ENCODE results near the gene HRAS.
A peak's percentile ranks its signal among the peaks of the same experiment; 100 is the strongest.

Gene HRAS

GRCh38 chr11:555227-555779 is 19.9 kb upstream of the HRAS start:
- H3K36me3 Mint-ChIP-seq (ENCODE audit: insufficient read depth): peaks cover 7% of the 10 kb centered on the region
- no peak for DNase-seq (ENCODE audit: low spot score in 2 of 2)
- H3K4me1 Mint-ChIP-seq: peaks cover 8% of the 10 kb centered on the region
- H3K4me3 Mint-ChIP-seq: peak overlapping the region; percentile 46
- no peak for ATAC-seq (replicated peaks; ENCODE audit: extremely low read depth, poor library complexity, severe bottlenecking)
- no peaks in the 10 kb centered on the region for H3K27me3 Mint-ChIP-seq
- no peaks in the 10 kb centered on the region for H3K9me3 Mint-ChIP-seq
- no peak overlapping the region for H3K27ac Mint-ChIP-seq (ENCODE audit: low read depth)

- ATAC-seq (replicated peaks; ENCODE audit: extremely low read depth, poor library complexity, severe bottlenecking) (peak; percentile 69), DNase-seq (ENCODE audit: low spot score in 2 of 2) (peak in 1 of 2 donors; percentile 60)
- no peak overlapping the region for H3K27ac Mint-ChIP-seq (ENCODE audit: low read depth)
- H3K27me3 Mint-ChIP-seq: no peaks in the 10 kb centered on the region
- H3K4me1 Mint-ChIP-seq: peaks cover 1% of the 10 kb centered on the region
- H3K36me3 Mint-ChIP-seq (ENCODE audit: insufficient read depth): peaks cover 3% of the 10 kb centered on the region
- H3K4me3 Mint-ChIP-seq: peak overlapping the region; percentile 46
- H3K9me3 Mint-ChIP-seq: no peaks in the 10 kb centered on the region
These were observed 19.3 kb upstream of the HRAS start for GRCh38 chr11:554428-555226.

GRCh38 chr11:553988-554340 is 18.6 kb upstream of the HRAS start:
- Mint-ChIP-seq H3K27me3 (no peaks in the 10 kb centered on the region), H3K4me3 (no peak overlapping the region), H3K36me3 (ENCODE audit: insufficient read depth) (peaks cover 4% of the 10 kb centered on the region), H3K9me3 (no peaks in the 10 kb centered on the region), H3K4me1 (no peaks in the 10 kb centered on the region), H3K27ac (ENCODE audit: low read depth) (no peak overlapping the region)
- ATAC-seq (replicated peaks; ENCODE audit: extremely low read depth, poor library complexity, severe bottlenecking) (no peak), DNase-seq (ENCODE audit: low spot score in 2 of 2) (no peak)

GRCh38 chr11:553083-553987 is 18.0 kb upstream of the HRAS start:
- Mint-ChIP-seq H3K4me1 (no peaks in the 10 kb centered on the region), H3K9me3 (no peaks in the 10 kb centered on the region), H3K4me3 (no peak overlapping the region), H3K27me3 (no peaks in the 10 kb centered on the region), H3K27ac (ENCODE audit: low read depth) (no peak overlapping the region), H3K36me3 (ENCODE audit: insufficient read depth) (peaks cover 4% of the 10 kb centered on the region)
- no peak for ATAC-seq (replicated peaks; ENCODE audit: extremely low read depth, poor library complexity, severe bottlenecking)
- DNase-seq (ENCODE audit: low spot score in 2 of 2): no peak

- Mint-ChIP-seq H3K9me3 (no peaks in the 10 kb centered on the region), H3K4me1 (no peaks in the 10 kb centered on the region), H3K27me3 (no peaks in the 10 kb centered on the region), H3K27ac (ENCODE audit: low read depth) (no peak overlapping the region), H3K36me3 (ENCODE audit: insufficient read depth) (peaks cover 4% of the 10 kb centered on the region), H3K4me3 (no peak overlapping the region)
- no peak for DNase-seq (ENCODE audit: low spot score in 2 of 2)
- no peak for ATAC-seq (replicated peaks; ENCODE audit: extremely low read depth, poor library complexity, severe bottlenecking)
These were observed 16.2 kb upstream of the HRAS start for GRCh38 chr11:551596-551995.

GRCh38 chr11:551131-551530 is 15.8 kb upstream of the HRAS start:
- Mint-ChIP-seq H3K9me3 (no peaks in the 10 kb centered on the region), H3K36me3 (ENCODE audit: insufficient read depth) (peaks cover 4% of the 10 kb centered on the region), H3K4me3 (no peak overlapping the region), H3K27ac (ENCODE audit: low read depth) (no peak overlapping the region), H3K4me1 (no peaks in the 10 kb centered on the region), H3K27me3 (no peaks in the 10 kb centered on the region)
- no peak for ATAC-seq (replicated peaks; ENCODE audit: extremely low read depth, poor library complexity, severe bottlenecking)
- DNase-seq (ENCODE audit: low spot score in 2 of 2): no peak

- no peaks in the 10 kb centered on the region for H3K27me3 Mint-ChIP-seq
- H3K4me1 Mint-ChIP-seq: no peaks in the 10 kb centered on the region
- H3K4me3 Mint-ChIP-seq: no peak overlapping the region
- no peaks in the 10 kb centered on the region for H3K9me3 Mint-ChIP-seq
- DNase-seq (ENCODE audit: low spot score in 2 of 2): no peak
- no peak for ATAC-seq (replicated peaks; ENCODE audit: extremely low read depth, poor library complexity, severe bottlenecking)
- no peak overlapping the region for H3K27ac Mint-ChIP-seq (ENCODE audit: low read depth)
- peaks cover 2% of the 10 kb centered on the region for H3K36me3 Mint-ChIP-seq (ENCODE audit: insufficient read depth)
These were observed 15.3 kb upstream of the HRAS start for GRCh38 chr11:550746-551085.

- Mint-ChIP-seq H3K36me3 (ENCODE audit: insufficient read depth) (peaks cover 2% of the 10 kb centered on the region), H3K27ac (ENCODE audit: low read depth) (no peak overlapping the region), H3K4me1 (no peaks in the 10 kb centered on the region), H3K9me3 (no peaks in the 10 kb centered on the region), H3K27me3 (no peaks in the 10 kb centered on the region), H3K4me3 (no peak overlapping the region)
- DNase-seq (ENCODE audit: low spot score in 2 of 2): no peak
- no peak for ATAC-seq (replicated peaks; ENCODE audit: extremely low read depth, poor library complexity, severe bottlenecking)
These were observed 14.8 kb upstream of the HRAS start for GRCh38 chr11:550021-550745.

GRCh38 chr11:548700-549603 is 13.6 kb upstream of the HRAS start:
- H3K36me3 Mint-ChIP-seq (ENCODE audit: insufficient read depth): peaks cover 2% of the 10 kb centered on the region
- no peak overlapping the region for H3K4me3 Mint-ChIP-seq
- H3K27ac Mint-ChIP-seq (ENCODE audit: low read depth): no peak overlapping the region
- DNase-seq (ENCODE audit: low spot score in 2 of 2) (no peak), ATAC-seq (replicated peaks; ENCODE audit: extremely low read depth, poor library complexity, severe bottlenecking) (no peak)
- H3K9me3 Mint-ChIP-seq: no peaks in the 10 kb centered on the region
- no peaks in the 10 kb centered on the region for H3K27me3 Mint-ChIP-seq
- no peaks in the 10 kb centered on the region for H3K4me1 Mint-ChIP-seq

GRCh38 chr11:545171-545570 is 9.8 kb upstream of the HRAS start:
- DNase-seq (ENCODE audit: low spot score in 2 of 2): no peak
- no peak overlapping the region for H3K27ac Mint-ChIP-seq (ENCODE audit: low read depth)
- no peaks in the 10 kb centered on the region for H3K9me3 Mint-ChIP-seq
- H3K36me3 Mint-ChIP-seq (ENCODE audit: insufficient read depth): peaks cover 3% of the 10 kb centered on the region
- no peaks in the 10 kb centered on the region for H3K27me3 Mint-ChIP-seq
- ATAC-seq (replicated peaks; ENCODE audit: extremely low read depth, poor library complexity, severe bottlenecking): no peak
- H3K4me3 Mint-ChIP-seq: no peak overlapping the region
- no peaks in the 10 kb centered on the region for H3K4me1 Mint-ChIP-seq

- no peak overlapping the region for H3K27ac Mint-ChIP-seq (ENCODE audit: low read depth)
- no peak for DNase-seq (ENCODE audit: low spot score in 2 of 2)
- no peaks in the 10 kb centered on the region for H3K27me3 Mint-ChIP-seq
- no peak overlapping the region for H3K4me3 Mint-ChIP-seq
- H3K36me3 Mint-ChIP-seq (ENCODE audit: insufficient read depth): peaks cover 3% of the 10 kb centered on the region
- H3K9me3 Mint-ChIP-seq: no peaks in the 10 kb centered on the region
- no peaks in the 10 kb centered on the region for H3K4me1 Mint-ChIP-seq
- no peak for ATAC-seq (replicated peaks; ENCODE audit: extremely low read depth, poor library complexity, severe bottlenecking)
These were observed 9.4 kb upstream of the HRAS start for GRCh38 chr11:544817-545166.

GRCh38 chr11:541433-541885 is 6.1 kb upstream of the HRAS start:
- Mint-ChIP-seq H3K4me3 (no peak overlapping the region), H3K9me3 (no peaks in the 10 kb centered on the region), H3K27me3 (no peaks in the 10 kb centered on the region), H3K36me3 (ENCODE audit: insufficient read depth) (peaks cover 8% of the 10 kb centered on the region), H3K4me1 (peaks cover 11% of the 10 kb centered on the region), H3K27ac (ENCODE audit: low read depth) (no peak overlapping the region)
- no peak for ATAC-seq (replicated peaks; ENCODE audit: extremely low read depth, poor library complexity, severe bottlenecking)
- DNase-seq (ENCODE audit: low spot score in 2 of 2): no peak
